Measurements from ENCODE around the gene TECR. TPM values are rescaled to one million over a fixed set of nuclear protein-coding genes. Genes with fewer than 3 reads are reported as not detected.
"Not testable (repeated sequence)": the region's sequence is repeated elsewhere in the genome, so short reads cannot be mapped to it uniquely, and the experiment has no call there.

Gene TECR
- total RNA-seq, 4 donors from 2014 or later: 111 to 176 (median 150) TPM

- Histone ChIP-seq H3K27me3 (no peaks in the 10 kb centered on the region), H3K36me3 (no peaks in the 10 kb centered on the region), H3K27ac (no peak overlapping the region), H3K9me3 (no peaks in the 10 kb centered on the region), H3K4me1 (no peaks in the 10 kb centered on the region), H3K4me3 (no peak overlapping the region)
- WGBS: 82% methylated on average over 2 of the region's 2 CpGs
- TF ChIP-seq EP300 (IDR thresholded peaks at IDR 0.05) (no peak), POLR2A (IDR thresholded peaks at IDR 0.05) (no peak), CTCF (IDR thresholded peaks at IDR 0.05) (no peak), POLR2AphosphoS5 (IDR thresholded peaks at IDR 0.05) (no peak)
- DNase-seq (ENCODE audit: low spot score in 2 of 2): no peak
These were observed 74.6 kb downstream of the TECR start for GRCh38 chr19:14603990-14604387.

GRCh38 chr19:14606627-14607026 is 77.2 kb downstream of the TECR start:
- no peaks in the 10 kb centered on the region for H3K36me3 ChIP-seq
- H3K9me3 ChIP-seq: no peaks in the 10 kb centered on the region
- H3K4me1 ChIP-seq: no peaks in the 10 kb centered on the region
- TF ChIP-seq CTCF (IDR thresholded peaks at IDR 0.05) (no peak), POLR2A (IDR thresholded peaks at IDR 0.05) (no peak), EP300 (IDR thresholded peaks at IDR 0.05) (no peak), POLR2AphosphoS5 (IDR thresholded peaks at IDR 0.05) (no peak)
- no peak overlapping the region for H3K27ac ChIP-seq
- 78% methylated on average over 8 of the region's 9 CpGs for WGBS
- DNase-seq (ENCODE audit: low spot score in 2 of 2): no peak
- H3K4me3 ChIP-seq: no peak overlapping the region
- no peaks in the 10 kb centered on the region for H3K27me3 ChIP-seq

DNA sequence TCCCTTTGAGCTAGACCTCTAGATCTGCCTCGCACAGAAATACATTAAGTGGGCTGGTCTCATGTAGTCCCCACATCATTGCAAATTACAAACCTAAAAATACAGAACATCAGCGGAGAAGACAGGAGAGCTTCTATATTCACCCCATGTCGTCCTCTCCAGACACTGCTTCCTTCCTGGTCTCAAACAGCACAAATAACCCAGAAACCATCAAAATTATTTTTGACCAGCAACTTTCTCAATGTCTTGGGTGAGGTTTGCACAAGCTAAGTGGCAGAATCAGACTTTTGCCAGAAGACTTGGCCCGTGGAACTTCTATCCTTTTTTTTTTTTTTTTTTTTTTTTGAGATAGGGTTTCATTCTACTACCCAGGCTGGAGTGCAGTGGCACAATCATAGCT is 81.7 kb downstream of the TECR start:
- Histone ChIP-seq H3K27ac (no peak overlapping the region), H3K4me3 (no peak overlapping the region), H3K27me3 (no peaks in the 10 kb centered on the region), H3K9me3 (no peaks in the 10 kb centered on the region), H3K4me1 (no peaks in the 10 kb centered on the region), H3K36me3 (no peaks in the 10 kb centered on the region)
- 67% methylated on average over 4 of the region's 4 CpGs for WGBS
- DNase-seq (ENCODE audit: low spot score in 2 of 2): no peak
- TF ChIP-seq POLR2AphosphoS5 (IDR thresholded peaks at IDR 0.05) (no peak), CTCF (IDR thresholded peaks at IDR 0.05) (no peak), POLR2A (IDR thresholded peaks at IDR 0.05) (no peak), EP300 (IDR thresholded peaks at IDR 0.05) (no peak)

DNA sequence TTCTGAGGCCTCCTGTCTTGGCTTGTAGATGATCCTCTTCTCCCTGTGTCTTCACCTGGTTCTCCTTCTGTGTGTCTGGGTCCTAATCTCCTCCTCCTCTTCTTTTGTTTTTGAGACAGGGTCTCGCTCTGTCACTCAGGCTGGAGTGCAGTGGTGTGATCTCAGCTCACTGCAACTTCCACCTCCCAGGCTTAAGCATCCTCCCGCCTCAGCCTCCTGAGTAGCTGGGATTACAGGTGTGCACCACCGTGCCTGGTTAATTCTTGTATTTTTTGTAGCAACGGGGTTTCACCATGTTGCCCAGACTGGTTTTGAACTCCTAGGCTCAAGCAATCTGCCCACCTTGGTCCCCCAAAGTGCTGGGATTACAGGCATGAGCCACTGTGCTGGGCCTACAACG is 82.8 kb downstream of the TECR start:
- WGBS: 96% methylated on average over 5 of the region's 5 CpGs
- H3K4me3 ChIP-seq: not testable (repeated sequence)

DNA sequence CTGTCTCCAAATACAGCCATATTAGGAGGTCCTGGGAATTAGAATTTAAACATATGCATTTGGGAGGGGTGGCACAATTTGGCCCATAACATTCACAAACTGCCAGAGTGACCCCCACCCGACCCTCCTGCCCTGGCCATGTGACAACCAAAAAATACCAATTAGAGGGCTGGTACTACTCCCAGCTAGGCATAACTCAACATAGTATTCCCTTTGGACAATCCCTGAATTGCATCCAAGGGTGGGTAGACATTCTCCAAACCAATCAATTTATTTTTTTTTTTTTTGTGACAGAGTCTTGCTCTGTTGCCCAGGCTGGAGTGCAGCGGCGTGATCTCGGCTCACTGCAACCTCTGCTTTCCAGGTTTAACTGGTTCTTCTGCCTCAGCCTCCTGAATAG is 83.3 kb downstream of the TECR start:
- Histone ChIP-seq H3K36me3 (no peaks in the 10 kb centered on the region), H3K9me3 (no peaks in the 10 kb centered on the region), H3K27ac (no peak overlapping the region), H3K4me1 (no peaks in the 10 kb centered on the region), H3K27me3 (no peaks in the 10 kb centered on the region), H3K4me3 (no peak overlapping the region)
- 76% methylated on average over 4 of the region's 4 CpGs for WGBS
- TF ChIP-seq POLR2AphosphoS5 (IDR thresholded peaks at IDR 0.05): no peak
- TF ChIP-seq CTCF (IDR thresholded peaks at IDR 0.05): no peak
- no peak for TF ChIP-seq POLR2A (IDR thresholded peaks at IDR 0.05)
- no peak for TF ChIP-seq EP300 (IDR thresholded peaks at IDR 0.05)
- no peak for DNase-seq (ENCODE audit: low spot score in 2 of 2)

More for the DNA sequence above, 82.8 kb downstream of the TECR start:
- not testable (repeated sequence) for H3K36me3 ChIP-seq; H3K27ac ChIP-seq; H3K4me1 ChIP-seq; DNase-seq (ENCODE audit: low spot score in 2 of 2); H3K27me3 ChIP-seq; H3K9me3 ChIP-seq

DNA sequence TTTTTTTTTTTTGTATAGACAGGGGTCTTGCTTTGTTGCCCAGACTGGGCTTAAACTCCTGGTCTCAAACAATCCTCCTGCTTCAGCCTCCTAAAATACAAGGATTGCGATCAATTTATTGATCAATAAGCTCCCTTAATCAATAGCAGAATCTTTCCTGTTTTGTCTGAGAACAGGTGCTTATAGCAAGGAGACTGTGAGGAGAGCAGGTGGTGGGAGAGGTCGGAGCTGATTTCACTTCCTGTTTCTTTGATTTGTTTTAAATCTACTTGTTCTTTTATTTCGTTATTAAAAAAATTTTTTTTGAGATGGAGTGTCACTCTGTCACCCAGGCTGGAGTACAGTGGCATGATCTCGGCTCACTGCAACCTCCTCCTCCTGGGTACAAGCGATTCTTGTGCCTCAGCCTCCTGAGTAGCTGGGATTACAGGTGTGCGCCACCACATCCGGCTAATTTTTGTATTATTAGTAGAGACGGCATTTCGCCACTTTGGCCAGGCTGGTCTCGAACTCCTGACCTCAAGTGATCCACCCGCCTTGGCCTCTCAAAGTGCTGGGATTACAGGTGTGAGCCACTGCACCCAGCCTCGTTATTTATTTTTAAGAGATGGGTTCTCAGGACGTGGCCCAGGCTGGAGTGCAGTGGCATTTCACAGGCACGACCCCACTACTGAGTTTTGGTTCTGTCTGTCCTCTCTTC is 84.2 kb downstream of the TECR start:
- not testable (repeated sequence) for H3K4me1 ChIP-seq; DNase-seq (ENCODE audit: low spot score in 2 of 2)
- 82% methylated on average over 14 of the region's 14 CpGs for WGBS

More for the DNA sequence above, 84.2 kb downstream of the TECR start:
- not testable (repeated sequence) for H3K36me3 ChIP-seq, H3K9me3 ChIP-seq, H3K4me3 ChIP-seq, H3K27me3 ChIP-seq, H3K27ac ChIP-seq

All from suprapubic skin (tissue), 4 donors.